GM19043 (cell line): Measurements from ENCODE around the gene GPALPP1.
"Not testable (repeated sequence)": the region's sequence is repeated elsewhere in the genome, so short reads cannot be mapped to it uniquely, and the experiment has no call there.

Experiments used
- ATAC-seq: cut with Tn5 transposase; IDR thresholded peaks from one replicate; pipeline ENCODE4 v1.9.1; 2021; ENCODE audit warnings: low read depth; ENCODE audit not compliant: unreplicated experiment

GPALPP1 gene

DNA sequence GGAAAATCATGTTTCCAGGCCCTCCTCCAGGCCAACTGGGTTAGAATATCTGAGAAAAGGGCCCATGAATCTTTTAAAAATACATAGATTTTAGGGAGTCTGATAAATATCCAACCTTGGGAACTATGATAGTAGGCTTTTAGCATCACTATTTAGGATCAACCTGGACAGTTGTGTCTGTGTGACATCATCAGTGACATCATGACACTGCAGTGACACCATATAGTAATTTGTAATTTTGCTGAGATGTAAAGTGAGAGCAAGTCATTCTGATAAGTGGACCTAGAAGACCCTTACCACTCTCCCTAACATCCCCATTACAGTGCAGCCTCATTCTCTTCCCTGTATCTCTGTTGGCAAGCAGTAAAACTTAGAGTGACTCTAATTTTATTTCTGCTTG is 14.1 kb downstream of the GPALPP1 start:
- no peak for ATAC-seq

DNA sequence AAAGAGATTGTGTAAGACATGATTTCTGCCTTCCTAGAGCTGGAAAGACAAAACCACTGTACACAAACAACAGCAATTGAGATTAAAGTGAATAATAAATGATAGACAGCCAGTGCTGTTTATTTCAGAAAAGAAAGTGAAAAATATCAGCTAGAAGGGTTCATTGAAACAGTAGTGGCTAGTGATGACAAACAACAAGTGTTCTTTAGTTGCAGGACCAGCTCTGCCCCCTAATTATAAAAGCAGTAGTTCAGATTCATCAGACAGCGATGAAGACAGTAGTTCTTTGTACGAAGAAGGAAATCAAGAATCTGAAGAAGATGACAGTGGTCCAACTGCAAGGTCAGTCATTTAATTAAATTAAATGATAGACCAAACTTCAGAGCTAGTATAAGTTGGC is 14.8 kb downstream of the GPALPP1 start:
- ATAC-seq, result no peak

DNA sequence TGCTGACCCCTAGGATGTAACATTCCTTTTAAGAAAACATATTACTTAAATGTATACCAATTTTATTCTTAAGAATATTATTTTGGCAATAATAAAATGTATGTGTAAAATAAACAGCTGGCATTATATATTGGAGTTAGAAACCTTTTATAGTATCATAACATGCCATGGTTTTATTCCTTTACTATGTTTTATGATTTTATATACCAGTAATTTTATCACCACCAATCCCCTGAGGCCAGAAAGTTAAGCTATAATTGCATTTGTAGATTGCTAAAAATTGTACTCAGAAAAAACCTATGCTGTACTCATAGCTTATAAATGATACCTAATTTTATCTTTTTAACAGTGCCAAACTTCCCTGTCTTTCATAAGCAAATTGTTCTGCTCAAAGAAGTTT is 17.9 kb downstream of the GPALPP1 start:
- no peak for ATAC-seq

DNA sequence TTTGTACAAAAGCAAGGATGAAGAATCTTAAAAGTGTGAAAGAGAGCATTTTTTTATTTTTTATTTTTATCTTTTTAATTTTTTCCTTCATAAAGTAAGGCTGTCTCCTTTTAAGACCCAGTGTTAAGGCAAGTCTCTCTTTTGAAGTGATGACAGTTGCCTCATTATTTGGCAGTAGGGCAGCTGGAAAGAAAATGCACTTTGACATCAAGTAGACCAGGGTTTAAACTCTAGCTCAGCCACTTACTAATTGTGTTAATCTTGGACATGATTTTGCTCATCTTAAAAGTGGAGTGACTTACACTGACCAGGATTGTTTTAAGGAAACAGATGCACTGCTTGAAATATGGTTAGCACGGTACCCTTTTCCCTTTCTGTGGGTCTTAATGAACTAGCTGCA is 18.5 kb downstream of the GPALPP1 start:
- ATAC-seq, result no peak

DNA sequence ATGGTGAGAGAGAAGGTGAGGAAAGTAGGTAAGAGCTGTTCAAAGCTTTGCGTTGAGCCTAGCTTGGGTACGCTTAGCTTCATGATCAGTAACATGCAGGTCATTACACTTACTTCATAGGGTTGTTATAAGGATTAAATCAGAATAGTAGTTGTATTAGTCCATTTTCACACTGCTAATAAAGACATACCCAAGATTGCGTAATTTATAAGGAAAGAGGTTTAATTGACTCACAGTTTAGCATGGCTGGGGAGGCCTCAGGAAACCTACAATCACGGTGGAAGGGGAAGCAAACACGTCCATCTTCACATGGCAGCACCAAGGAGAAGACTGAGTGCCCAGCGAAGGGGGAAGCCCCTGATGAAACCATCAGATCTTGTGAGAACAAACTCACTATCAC is 21.9 kb downstream of the GPALPP1 start:
- no peak for ATAC-seq

DNA sequence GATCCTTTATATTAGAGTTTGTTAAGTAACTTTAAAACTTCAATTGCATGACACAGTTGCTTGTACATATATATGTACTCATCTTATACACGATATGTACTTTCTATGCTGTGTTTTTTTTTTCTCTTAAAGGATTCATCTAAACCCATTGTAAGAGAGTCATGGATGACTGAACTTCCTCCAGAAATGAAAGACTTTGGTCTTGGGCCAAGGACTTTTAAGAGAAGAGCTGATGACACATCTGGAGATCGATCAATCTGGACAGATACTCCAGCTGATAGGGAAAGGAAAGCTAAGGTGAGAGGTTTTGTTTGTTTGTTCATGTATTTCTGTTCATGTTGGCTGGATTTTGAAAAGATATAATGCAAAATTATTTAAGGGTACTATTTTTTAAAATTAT is 26.0 kb downstream of the GPALPP1 start:
- no peak for ATAC-seq

DNA sequence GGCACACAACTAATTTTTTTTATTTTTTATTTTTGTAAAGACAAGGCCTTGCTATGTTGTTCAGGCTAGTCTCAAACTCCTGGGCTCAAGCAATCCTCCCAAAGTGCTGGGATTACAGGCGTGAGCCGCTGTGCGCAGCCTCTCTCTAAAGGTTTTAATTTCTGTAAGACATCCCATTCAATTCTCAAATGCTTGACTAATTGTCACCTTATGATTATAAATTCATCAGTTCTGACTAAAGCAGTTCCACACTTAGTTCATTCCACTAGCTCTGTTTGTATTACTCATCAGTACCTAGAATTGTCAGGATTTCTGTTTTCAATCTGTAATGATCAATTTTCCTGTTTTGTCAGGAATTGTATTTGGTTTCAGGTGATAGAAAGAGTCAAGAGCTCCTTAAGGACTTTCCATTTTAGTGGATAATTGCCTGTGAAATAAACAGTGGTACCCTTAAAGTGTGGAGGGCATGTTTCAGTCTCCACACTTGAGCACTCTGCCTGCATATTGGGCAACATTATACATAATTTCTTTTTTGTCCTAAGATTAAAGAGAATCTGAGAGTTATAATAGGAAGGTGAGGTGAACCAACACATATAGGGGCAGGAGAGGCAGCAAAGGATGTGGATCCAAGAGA is 27.6 kb downstream of the GPALPP1 start:
- no peak for ATAC-seq

DNA sequence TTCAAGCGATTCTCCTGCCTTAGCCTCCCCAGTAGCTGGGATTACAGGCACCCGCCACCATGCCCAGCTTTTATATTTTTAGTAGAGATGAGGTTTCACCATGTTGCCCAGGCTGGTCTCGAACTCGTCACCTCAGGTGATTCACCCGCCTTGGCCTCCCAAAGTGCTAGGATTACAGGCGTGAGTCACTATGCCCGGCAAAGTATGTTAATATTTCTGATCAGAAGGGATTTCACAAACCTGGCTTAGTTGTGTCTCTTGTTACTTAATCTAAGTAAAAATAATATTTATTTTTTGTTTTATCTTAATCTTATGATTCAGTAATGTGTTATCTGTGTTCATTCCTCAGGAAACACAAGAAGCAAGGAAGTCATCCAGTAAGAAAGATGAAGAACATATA is 30.6 kb downstream of the GPALPP1 start:
- ATAC-seq, result not testable (repeated sequence)

DNA sequence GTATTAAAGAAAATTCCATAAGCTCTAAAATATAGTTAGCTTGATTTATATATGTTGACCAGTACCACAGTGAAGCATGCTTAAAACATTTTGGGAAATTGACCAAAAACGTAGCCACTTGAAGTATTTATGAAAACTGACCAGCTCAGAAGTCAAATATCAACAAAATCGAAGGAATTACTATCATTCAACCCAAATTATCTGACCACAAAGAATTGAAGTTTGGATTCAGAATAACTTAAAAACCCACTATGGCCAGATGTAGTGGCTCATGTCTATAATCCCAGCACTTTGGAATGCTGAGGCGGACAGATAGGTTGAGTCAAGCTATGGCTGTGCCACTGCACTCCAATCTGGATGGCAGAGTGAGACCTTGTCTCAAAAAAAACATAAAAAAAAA is 31.9 kb downstream of the GPALPP1 start:
- no peak for ATAC-seq

DNA sequence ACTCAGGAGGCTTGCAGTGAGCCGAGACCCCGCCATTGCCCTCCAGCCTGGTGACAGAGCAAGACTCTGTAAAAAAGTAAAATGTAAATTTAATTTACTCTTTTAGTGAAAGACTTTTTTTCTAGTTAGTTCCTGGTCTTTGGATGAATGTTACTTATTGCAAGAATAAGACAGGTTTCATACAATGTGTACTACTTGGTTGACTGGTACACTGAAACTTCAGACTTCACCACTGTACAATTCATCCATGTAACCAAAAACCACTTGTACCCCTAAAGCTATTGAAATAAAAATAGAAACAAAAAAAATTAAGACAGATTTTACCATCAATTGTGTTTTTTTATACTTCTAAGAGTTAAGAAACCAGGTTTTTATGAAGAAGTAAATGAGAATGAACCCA is 35.5 kb downstream of the GPALPP1 start:
- ATAC-seq, result no peak

DNA sequence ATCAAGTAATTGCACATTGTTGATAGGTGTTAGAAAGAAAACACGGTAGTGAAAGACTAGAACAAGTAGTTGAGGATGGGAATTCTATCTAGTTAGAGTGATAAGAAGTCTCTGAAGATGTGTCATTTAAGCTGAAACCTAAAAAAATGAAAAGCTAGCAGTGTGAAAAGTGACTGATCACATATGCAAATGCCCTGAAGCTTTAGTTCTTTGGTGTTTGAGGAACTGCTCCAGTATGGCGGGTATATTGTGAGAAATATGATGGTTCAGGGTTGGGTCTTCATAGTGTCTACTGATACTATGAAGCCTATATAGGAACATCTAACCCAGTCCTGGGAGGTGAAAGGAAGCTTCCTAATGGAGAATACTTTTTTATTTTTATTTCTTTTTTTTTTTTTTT is 45.0 kb downstream of the GPALPP1 start:
- ATAC-seq, result no peak

DNA sequence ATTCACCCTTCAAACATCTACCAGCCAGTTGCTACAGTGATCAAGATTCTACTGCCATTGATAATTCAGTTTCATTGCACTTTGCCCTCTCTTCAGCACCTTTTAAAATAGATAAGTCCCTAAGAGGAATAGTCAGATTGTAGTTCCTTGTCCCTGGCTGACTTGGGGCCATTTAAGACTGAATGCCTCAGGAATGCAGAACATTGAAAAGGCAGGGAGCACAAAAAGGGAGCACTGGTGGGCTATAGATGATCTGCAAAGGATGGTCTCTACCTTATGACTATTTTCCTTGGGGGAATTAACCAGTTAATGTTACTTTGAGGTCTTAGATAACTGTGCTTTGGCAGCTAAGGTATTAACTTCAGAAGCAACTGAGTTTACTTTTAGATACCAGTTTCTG is 46.9 kb downstream of the GPALPP1 start:
- ATAC-seq, result no peak

DNA sequence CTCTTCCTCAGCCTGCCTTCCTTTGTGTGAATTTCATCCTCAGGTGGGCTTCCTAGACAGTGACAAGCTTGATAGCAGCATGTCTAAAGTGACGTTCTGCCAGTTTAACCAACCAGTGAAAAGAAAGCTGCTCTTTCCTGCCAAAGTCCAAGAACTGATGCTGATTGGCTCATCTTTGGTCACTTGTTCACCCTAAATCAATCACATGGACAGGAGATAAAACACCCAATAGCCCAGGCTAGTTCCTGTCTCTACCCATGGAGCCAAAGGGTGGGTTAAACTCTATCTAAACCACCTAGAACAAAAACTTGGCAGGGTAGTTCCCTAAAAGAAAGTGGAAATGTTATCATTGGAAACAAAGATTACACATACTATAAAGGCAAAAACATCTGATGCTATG is 50.8 kb downstream of the GPALPP1 start:
- ATAC-seq, result no peak

DNA sequence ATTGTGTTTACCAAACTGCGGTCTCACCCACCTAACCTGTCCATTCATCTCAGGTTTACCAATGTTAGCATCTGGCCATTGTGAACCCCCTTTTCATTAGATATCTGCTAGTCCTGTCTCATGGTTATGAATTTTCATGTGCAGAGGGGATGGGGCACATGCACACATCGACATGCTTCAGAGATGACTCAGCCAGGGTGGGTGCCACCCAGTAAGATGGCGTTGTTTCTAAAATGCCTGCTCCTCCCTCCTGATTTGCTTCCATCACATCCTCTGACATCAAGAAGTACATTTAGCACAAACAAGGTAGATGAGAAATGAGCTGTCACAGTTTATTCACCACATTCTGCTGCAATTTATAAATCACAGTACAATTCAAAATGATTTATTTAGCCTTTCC is 51.3 kb downstream of the GPALPP1 start:
- no peak for ATAC-seq

DNA sequence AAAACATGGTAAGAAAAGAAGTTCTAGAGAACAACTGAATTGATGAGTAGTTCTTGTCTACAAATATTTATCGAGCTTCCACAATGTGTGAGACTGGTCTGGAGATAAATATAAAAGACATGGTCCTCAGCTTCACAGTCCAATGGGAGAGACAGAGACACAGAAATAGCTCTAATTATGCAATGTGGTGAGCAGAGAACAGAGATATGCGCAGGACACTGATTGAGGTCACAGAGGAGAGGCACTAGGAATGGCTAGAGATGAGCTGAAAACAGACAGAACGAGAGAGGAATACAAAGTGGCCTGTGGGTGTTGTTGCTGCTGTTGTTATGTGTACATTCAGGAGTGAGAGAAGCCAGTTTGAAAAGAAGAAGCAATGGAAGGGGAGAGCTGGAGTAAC is 53.2 kb downstream of the GPALPP1 start:
- ATAC-seq, result no peak

DNA sequence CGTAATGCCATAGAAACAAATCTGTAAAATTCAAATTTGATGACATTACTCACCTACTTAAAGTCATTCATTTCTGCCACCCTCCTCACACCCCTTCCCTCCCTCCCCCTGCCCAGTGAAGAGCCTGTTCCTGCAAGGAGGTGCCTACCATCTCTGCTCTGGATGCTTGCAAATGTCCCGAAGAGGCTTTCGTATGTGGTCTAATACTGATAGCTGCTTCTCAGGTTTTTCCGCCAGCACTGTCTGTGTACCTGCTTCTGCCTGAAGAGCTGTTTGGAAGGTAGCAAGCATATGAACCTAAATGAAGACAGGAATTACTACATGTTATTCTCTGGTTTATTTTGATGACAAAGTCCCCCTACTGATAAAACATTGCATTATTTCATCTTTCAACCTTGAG is 57.1 kb downstream of the GPALPP1 start:
- ATAC-seq, result no peak

DNA sequence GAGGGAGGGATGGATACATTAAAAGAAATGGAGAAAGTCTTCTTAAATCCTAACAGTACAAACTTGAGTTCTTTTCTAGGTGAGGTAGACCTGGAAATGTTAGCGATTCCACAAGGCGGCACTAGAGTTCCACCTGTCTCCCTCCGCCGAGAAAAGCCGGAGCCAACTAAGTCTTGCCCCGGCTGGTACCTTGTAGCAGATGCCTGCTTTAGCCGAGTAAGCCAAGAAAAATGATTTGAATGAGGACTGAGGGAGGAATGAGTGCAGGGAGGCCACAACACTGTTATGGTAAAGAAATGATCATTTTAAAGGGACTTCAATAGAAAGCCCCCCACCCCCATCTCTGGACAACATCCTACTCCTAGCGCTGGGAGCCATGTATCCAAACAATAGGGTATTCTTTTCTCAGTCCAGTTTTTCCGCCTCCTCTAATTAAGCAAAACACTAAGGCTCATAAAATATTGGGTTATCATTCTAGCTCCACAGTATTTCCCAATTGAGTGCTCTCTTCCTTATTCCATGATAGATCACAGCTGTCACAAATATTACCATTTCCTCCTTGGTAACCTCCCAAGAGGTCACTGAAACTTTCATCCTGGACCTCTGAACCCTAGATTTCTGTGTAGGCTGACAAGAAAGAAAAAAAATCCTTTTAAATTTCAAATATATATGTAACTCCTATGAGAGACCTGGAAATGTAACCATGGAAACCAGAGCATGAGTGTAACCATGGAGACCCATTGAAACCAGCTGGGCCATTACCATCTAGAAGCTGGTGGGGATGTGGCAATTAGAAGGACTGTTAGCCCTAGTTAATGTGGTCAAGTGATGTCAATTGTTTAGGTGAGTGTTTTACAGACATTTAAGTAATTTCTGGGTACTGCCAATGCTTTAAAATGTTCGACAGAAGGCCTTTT is 58.3 kb downstream of the GPALPP1 start:
- ATAC-seq, result no peak

DNA sequence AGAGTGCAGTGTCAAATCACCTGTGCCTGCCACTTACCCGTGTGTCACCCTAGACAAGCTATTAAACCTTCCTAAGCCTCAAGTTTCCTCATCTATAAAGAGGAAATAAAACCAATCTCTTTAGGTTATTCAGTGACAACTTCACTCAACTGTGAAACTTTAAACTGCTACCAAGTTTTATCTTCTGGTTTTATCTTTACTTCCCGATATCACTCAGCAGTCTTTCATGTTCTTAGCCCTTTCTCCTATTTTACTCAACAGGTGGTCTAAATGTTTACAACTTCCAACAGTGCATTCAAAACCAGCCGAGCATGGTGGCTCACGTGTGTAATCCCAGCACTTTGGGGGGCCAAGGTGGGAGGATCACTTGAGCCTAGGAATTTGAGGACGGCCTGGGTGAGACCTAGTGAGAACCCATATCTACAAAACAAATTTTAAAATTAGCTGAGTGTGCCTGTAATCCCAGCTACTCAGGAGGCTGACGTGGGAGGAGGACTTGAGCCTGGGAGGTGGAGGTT is 59.6 kb downstream of the GPALPP1 start:
- ATAC-seq, result no peak

DNA sequence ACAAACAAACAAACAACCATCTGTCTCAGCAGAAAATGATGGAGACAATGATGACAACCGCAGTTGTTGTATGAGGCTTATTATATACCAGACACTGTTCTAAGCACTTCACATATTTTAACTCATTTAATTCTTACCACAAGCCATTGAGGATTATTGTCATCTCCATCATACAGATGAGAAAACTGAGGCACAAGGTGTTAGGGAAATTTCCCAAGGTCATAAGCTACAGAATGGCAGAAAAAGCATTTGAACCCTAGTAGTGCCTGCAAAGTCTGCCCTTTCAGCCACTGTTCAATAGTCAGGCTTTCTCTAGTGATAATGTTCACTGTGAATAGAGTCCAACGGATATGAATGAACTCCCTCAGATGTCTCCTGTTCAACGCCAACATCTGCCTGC is 60.1 kb downstream of the GPALPP1 start:
- no peak for ATAC-seq

DNA sequence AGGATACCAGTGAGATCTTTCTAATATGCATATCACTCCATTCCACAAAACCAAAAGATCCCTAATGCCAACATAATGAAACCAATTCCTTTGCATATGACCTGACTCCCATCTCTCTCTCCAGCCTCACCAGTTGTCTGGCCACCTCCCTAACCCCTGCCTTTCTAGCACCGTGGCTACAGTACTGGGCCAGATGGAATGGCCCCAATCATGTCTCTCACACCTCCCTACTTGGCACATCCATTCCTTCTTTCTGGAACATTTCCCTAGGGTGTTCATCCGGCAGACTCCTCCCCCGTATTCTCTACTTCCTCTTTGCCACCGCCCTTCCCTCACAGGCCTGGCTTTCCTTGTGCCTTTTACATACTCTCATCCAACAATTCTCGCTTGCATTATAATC is 62.0 kb downstream of the GPALPP1 start:
- ATAC-seq, result no peak

DNA sequence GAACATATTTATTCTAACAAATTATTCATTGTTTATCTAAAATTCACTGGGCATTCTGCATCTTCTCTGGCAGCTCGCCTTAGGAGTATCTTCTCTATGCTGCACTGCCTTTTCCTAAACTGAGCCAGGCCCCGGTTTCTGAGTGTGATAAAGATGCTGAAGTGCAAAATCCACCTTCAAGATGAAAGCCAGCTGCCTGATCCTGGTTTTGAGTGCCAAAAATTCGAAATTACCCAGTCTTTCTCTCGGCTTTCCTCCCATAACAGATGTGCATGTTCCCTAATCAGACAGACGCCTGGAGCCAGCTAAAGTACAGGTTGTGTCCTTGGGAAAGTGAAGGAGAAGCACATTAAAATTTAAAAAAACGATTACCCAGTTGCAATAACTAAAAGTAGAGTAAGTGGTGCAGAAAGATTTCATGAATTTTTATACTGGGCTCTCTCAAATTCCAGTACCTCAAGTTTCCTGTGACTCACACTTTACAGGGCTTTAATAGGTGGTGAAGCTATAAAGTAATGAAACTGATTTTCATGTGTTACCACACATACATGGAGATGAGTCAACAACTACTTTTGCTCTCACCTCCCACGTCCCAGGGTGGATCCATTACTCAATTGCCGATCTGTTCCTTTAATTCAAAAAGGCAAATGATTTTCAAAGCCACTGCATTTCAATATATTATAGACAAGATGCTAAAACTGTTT is 66.0 kb downstream of the GPALPP1 start:
- ATAC-seq, result peak; percentile 63
